K562 (cell line): Measurements from ENCODE around the gene CLEC4M. TPM values are rescaled to one million over a fixed set of nuclear protein-coding genes. Genes with fewer than 3 reads are reported as not detected.

ENCODE experiments used
- JUN ChIP-seq, 2 experiments: sonication (generic) in 1 of 2; formaldehyde crosslinking in 1 of 2; IDR thresholded peaks; 2 replicates each; pipeline versions ENCODE4 v1.6.1 to v1.8.0; 2012 to 2022; ENCODE audit warnings: borderline replicate concordance in 2 of 2, mild to moderate bottlenecking in 2 of 2, improper control_type of control experiment in 1 of 2, low read depth in 1 of 2, low read length in 1 of 2, missing genetic modification reagents in 1 of 2
- KDM1A ChIP-seq, 2 experiments: fragments of 450-650 bp; IDR thresholded peaks; 2 replicates each; pipeline ENCODE4 v1.6.1; 2016; ENCODE audit warnings: mild to moderate bottlenecking in 2 of 2
- MEF2A ChIP-seq: IDR thresholded peaks from 2 replicates; pipeline ENCODE4 v1.6.1; 2011; ENCODE audit warnings: low read depth, mild to moderate bottlenecking, low read length, moderate library complexity; ENCODE audit not compliant: control insufficient read depth
- REST ChIP-seq, 2 experiments: fragments of 450-650 bp; formaldehyde crosslinking in 1 of 2; IDR thresholded peaks; 2 replicates each; pipeline versions ENCODE4 v1.4.0 to v1.6.1; 2014 to 2020; ENCODE audit warnings: mild to moderate bottlenecking in 2 of 2, borderline replicate concordance in 1 of 2, low read depth in 1 of 2
- ZBTB8A ChIP-seq: fragments of 450-650 bp; IDR thresholded peaks from 2 replicates; pipeline ENCODE4 v1.6.1; 2018; ENCODE audit warnings: mild to moderate bottlenecking, moderate library complexity; ENCODE audit not compliant: partially characterized antibody
- polyA plus RNA-seq, 8 experiments: library from polyadenylated mRNA; depleted of rRNA in 4 of 8; stranded (reverse) in 5 of 8; unstranded in 3 of 8; fragments of >200 nt; fragmentation: Nextera tagmentation in 2 of 8; fragmentation: Illumina TruSeq in 1 of 8; extraction: Ambion mirVana in 2 of 8; extraction: Trizol in 1 of 8; gene quantifications; 2 replicates each; pipeline versions ENCODE4 v1.2.1 to v1.2.3, GENCODE V29; 2011 to 2014; ENCODE audit warnings: inconsistent platforms in 1 of 8, missing spikeins in 1 of 8
- total RNA-seq, 7 experiments: library from RNA; depleted of rRNA in 6 of 7; stranded (reverse); fragments of >200 nt in 6 of 7; fragmentation: Illumina TruSeq in 2 of 7; extraction: Trizol in 2 of 7; gene quantifications; 2 replicates each; pipeline versions ENCODE4 v1.2.1 to v1.2.3, GENCODE V29; 2011 to 2021; ENCODE audit warnings: low replicate concordance in 1 of 7

CLEC4M gene
- total and polyA plus RNA-seq, 9 of the 15 experiments (the other 6 are each of a cell fraction or from before 2014, with no cell fraction given): 0.08 to 0.18 TPM; not detected in 7

- TF ChIP-seq REST (IDR thresholded peaks at IDR 0.05; ENCODE audit: borderline replicate concordance) (peak; percentile 46), REST (CRISPR knock-in tag; IDR thresholded peaks at IDR 0.05; ENCODE audit: low read depth) (no peak), JUN (IDR thresholded peaks at IDR 0.05; ENCODE audit: borderline replicate concordance, low read depth, low read length) (no peak), JUN (CRISPR knock-in tag; IDR thresholded peaks at IDR 0.05; ENCODE audit: borderline replicate concordance) (no peak), MEF2A (no peak), KDM1A (IDR thresholded peaks at IDR 0.05) (peak; percentile 48 to 49; a peak in 1 of 4 replicates), ZBTB8A (no peak)
Observed at GRCh38 chr19:7783991-7784423, 21.0 kb downstream of the CLEC4M start (continued).
